HG02588 (cell line): ENCODE data around the gene PCBP2.
"Not testable (repeated sequence)": the region's sequence is repeated elsewhere in the genome, so short reads cannot be mapped to it uniquely, and the experiment has no call there.

Experiments
- ATAC-seq: cut with Tn5 transposase; IDR thresholded peaks from one replicate; pipeline ENCODE4 v1.9.1; 2021; ENCODE audit warnings: mild to moderate bottlenecking, moderate library complexity; ENCODE audit not compliant: unreplicated experiment

Gene PCBP2

DNA sequence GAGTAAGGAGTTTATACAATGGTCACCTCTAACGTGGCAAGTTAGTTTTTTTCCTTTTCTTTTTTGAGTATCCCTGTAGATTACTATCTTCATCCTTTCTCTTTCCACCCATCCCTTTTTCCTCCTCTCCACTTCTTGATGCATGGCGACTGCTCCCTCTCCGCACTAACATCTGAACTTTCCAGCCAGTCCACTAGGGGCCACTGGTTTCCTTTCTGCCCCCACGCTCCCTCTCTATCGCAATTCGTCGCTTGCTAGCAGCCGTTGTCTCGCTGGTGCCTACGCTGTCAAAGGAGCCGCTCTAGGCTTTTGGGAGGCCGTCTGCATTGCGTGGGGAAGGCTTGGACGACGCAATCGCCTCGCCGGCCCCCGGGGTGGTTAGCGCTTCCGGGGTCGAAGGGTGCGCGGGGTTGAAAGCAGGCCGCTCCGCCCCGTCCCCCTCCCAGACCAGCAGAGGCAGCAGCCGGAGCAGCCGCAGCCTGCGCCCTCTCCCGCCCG lies at the start of gene PCBP2:
PCBP2 (plus strand) TSS at position 442 of the 498 bp plus-strand sequence. CDS start 2,699 bp downstream, outside the sequence.
- peak; percentile 96 for ATAC-seq

GRCh38 chr12:53402351-53402750 lies 49.6 kb upstream of the PCBP2 start:
- ATAC-seq, result not testable (repeated sequence)

GRCh38 chr12:53402871-53403270 lies 49.0 kb upstream of the PCBP2 start:
- ATAC-seq, result no peak

DNA sequence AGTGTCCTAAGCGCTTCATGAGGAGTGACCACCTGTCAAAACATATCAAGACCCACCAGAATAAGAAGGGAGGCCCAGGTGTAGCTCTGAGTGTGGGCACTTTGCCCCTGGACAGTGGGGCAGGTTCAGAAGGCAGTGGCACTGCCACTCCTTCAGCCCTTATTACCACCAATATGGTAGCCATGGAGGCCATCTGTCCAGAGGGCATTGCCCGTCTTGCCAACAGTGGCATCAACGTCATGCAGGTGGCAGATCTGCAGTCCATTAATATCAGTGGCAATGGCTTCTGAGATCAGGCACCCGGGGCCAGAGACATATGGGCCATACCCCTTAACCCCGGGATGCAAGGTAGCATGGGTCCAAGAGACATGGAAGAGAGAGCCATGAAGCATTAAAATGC lies 41.0 kb upstream of the PCBP2 start:
- no peak for ATAC-seq

DNA sequence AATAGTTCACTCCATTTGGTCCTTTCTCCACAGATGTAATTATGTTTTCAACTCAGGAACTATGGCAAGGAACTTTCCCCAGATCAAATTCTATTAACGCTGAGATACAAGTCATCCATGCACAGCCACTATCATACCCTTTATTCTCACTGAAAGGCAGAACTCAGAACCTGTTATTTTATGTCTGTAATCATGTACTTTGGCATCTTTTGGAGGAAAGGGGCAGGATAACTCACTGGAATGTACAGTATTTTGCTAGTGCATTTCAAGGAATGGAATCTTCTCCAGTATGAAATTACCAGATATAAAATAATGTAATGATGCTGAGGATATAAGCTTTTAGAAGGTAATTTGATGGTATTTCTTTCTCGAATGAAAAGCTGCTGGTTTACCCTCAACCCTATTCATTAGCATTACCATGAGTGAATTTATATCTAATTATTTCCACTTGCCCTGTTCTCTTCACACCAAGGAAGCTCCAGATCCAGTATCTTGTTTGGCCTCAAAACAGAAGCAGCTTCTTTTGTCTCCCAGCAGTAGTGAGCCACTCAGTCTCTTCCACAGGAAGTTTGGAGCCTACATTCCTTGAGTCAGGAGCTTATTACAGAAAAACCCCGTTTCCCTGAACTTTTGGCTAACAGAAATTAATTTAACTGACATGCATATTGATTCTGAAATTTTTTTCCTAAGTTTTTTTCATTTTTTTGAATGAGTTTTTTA lies 38.3 kb upstream of the PCBP2 start:
- ATAC-seq, result no peak

- ATAC-seq, result no peak
Measured at GRCh38 chr12:53414756-53415417, 37.0 kb upstream of the PCBP2 start.

GRCh38 chr12:53415752-53416389 lies 36.0 kb upstream of the PCBP2 start:
- ATAC-seq, result not testable (repeated sequence)

GRCh38 chr12:53417291-53417816 lies 34.5 kb upstream of the PCBP2 start:
- not testable (repeated sequence) for ATAC-seq

GRCh38 chr12:53418221-53418620 lies 33.7 kb upstream of the PCBP2 start:
- no peak for ATAC-seq

- ATAC-seq, result no peak
Measured at GRCh38 chr12:53419756-53420155, 32.1 kb upstream of the PCBP2 start.

DNA sequence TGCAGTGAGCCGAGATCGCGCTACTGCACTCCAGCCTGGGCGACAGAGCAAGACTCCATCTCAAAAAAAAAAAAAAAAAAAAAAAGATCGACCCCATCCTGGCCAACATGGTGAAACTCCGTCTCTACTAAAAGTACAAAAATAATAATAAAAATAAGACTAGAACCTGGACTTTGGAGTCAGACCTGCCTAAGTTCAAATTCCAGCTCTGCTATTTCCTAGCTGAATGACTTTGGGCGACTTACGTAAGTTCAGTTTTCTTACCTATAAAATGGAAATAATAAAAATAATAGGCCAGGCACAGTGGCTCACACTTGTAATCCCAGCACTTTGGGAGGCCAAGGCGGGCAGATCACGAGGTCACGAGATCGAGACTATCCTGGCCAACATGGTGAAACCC lies 29.7 kb upstream of the PCBP2 start:
- not testable (repeated sequence) for ATAC-seq

- ATAC-seq, result no peak
Measured at GRCh38 chr12:53423597-53423996, 28.3 kb upstream of the PCBP2 start, which contains the start of gene AMHR2. AMHR2 (plus strand) TSS chr12:53423855; CDS start chr12:53423935, 80 bp downstream.

GRCh38 chr12:53424626-53425514 lies 27.0 kb upstream of the PCBP2 start:
- ATAC-seq, result no peak

DNA sequence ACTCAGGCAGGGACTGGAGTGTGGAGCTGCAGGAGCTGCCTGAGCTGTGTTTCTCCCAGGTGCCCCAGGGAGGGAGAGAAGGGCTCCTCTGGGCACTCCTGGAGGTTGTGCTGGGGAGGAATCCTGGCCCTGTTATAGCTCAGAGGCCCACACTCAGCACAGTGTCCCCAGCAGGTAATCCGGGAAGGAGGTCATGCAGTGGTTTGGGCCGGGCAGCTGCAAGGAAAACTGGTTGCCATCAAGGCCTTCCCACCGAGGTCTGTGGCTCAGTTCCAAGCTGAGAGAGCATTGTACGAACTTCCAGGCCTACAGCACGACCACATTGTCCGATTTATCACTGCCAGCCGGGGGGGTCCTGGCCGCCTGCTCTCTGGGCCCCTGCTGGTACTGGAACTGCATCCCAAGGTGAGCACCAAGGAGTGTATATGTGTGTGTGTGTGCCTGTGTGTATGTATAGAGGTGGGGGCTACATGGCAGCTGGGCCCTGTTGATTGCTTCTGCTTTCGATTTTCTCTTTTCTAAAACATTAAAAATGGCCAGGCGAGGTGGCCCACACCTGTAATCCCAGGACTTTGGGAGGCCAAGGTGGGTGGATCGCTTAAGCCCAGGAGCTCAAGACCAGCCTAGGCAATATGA lies 26.3 kb upstream of the PCBP2 start:
- no peak for ATAC-seq

GRCh38 chr12:53427905-53428594 lies 23.9 kb upstream of the PCBP2 start:
- ATAC-seq, result no peak

DNA sequence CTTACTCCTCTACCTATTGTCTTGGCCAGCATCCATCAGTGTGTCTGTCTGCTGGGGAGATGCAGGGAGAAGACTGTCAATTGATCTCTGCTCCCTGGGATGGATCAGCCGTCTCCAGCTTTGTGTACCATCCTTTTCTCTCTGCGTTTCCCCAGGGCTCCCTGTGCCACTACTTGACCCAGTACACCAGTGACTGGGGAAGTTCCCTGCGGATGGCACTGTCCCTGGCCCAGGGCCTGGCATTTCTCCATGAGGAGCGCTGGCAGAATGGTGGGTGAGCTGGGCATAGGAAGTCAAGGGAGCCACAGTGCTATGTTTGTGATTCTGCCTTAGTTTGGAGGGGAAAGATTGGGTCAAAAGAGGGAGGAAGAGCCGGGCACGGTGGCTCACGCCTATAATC lies 23.2 kb upstream of the PCBP2 start:
- ATAC-seq, result no peak

DNA sequence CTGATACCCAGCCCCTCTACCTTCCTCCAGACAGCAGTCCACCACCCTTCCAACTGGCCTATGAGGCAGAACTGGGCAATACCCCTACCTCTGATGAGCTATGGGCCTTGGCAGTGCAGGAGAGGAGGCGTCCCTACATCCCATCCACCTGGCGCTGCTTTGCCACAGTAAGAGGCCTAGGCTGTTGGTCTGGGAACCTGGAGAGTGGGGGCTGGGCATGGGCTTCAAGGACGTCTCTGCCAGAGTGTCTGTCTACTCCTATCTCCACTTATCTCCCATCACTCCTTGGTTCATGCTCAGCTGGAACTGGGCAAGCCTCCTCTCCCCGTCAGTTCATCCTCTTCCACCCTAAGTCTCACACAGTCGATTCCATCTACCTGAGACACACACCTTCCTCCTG lies 21.8 kb upstream of the PCBP2 start:
- ATAC-seq, result no peak

DNA sequence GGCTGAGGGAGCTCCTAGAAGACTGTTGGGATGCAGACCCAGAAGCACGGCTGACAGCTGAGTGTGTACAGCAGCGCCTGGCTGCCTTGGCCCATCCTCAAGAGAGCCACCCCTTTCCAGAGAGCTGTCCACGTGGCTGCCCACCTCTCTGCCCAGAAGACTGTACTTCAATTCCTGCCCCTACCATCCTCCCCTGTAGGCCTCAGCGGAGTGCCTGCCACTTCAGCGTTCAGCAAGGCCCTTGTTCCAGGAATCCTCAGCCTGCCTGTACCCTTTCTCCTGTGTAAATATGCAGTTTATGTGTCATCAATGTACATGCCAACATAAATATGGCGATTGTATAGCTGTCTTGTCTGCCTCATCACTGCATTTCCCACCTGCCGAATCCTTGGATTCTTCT lies 20.7 kb upstream of the PCBP2 start:
- ATAC-seq, result no peak

- not testable (repeated sequence) for ATAC-seq
Measured at GRCh38 chr12:53435326-53435725, 16.6 kb upstream of the PCBP2 start.
